Measurements from ENCODE around the gene HLA-DPB1.

GRCh38 chr6:33052627-33053026 lies 23.2 kb upstream of the HLA-DPB1 start:
- TF ChIP-seq CTCF (conservative IDR thresholded peaks at IDR 0.05), result no peak
- TF ChIP-seq ZFX (IDR thresholded peaks at IDR 0.05), result no peak
